ENCODE measurements around the gene R3HDM2.
"Not testable (repeated sequence)": the region's sequence is repeated elsewhere in the genome, so short reads cannot be mapped to it uniquely, and the experiment has no call there.

The R3HDM2 gene

GRCh38 chr12:57329219-57329618 is 101.6 kb downstream of the R3HDM2 start:
- DNase-seq (ENCODE audit: low read depth), result no peak

DNA sequence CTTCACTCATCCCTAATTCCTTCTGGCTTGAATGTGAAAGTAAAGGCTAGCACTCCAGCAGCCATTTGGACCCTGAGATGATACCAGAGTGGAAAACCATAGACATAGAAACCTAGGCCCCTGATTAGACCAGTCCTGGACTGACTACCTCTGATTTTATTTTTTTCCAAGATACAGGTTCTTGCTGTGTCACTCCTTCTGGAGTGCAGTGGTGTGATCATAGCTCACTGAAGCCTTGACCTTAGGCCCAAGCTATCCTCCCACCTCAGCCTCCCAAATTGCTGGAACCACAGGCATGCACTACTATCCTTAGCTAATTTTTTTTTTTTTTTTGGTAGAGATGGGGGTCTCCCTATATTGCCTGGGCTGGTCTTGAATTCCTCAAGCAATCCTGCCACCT is 105.4 kb downstream of the R3HDM2 start:
- DNase-seq (ENCODE audit: low read depth), result no peak

- DNase-seq (ENCODE audit: low read depth), result no peak
These were observed 107.4 kb downstream of the R3HDM2 start for GRCh38 chr12:57323416-57323815.

GRCh38 chr12:57320639-57321038 is 110.2 kb downstream of the R3HDM2 start:
- DNase-seq (ENCODE audit: low read depth), result no peak

DNA sequence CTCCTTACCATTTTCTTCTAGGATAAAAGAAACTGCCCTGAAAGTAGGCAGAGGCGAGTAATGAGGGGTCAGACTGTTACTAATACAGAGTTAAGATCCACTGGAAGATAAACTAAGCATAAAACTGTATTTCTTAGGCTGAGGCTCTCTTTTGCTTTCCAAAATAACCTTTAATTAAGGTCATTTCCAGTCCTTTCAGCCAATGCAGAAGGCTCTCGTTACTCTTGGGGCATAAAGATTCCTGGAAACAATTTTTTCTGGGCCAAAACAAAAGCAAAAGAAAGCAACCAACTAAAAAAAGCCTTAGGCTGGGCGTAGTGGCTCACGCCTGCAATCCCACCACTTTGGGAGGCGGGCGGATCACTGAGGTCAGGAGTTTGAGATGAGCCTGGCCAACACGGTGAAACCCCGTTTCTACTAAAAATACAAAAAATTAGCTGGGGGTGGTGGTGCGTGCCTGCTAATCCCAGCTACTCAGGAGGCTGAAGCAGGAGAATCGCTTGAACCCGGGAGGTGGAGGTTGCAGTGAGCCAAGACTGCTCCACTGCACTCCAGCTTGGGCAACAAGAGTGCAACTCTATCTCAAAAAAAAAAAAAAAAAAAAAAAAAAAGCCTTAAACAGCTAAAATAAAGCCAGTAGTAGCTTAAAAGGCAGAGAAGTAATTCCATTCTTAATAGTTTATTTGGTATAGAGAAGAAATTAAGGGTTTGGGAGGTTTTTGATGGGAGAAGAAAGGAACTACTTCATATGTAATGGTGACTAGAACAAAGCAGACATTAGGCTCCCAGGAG is 111.0 kb downstream of the R3HDM2 start:
- no peak for DNase-seq (ENCODE audit: low read depth)

DNA sequence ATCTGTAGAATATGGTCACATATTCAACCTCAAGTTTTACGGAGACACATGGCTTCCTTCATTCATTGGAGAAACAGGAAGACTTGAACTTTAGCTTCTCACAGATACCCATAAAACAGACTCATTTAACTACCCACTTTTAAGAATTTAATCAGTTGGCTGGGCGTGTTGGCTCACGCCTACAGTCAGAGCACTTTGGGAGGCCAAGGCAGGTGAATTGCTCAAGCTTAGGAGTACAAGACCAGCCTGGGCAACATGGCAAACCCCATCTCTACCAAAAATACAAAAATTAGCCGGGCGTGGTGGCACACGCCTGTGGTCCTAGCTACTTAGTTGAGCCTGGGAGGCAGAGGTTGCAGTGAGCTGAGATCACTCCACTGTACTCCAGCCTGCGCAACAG is 115.2 kb downstream of the R3HDM2 start:
- DNase-seq (ENCODE audit: low read depth), result no peak

- not testable (repeated sequence) for DNase-seq (ENCODE audit: low read depth)
These were observed 118.6 kb downstream of the R3HDM2 start for GRCh38 chr12:57312287-57312686.

- DNase-seq (ENCODE audit: low read depth), result no peak
These were observed 121.4 kb downstream of the R3HDM2 start for GRCh38 chr12:57309420-57309819.

- no peak for DNase-seq (ENCODE audit: low read depth)
These were observed 129.8 kb downstream of the R3HDM2 start for GRCh38 chr12:57300961-57301584.

- DNase-seq (ENCODE audit: low read depth), result no peak
These were observed 131.3 kb downstream of the R3HDM2 start for GRCh38 chr12:57299514-57300016.

GRCh38 chr12:57296291-57296690 is 134.6 kb downstream of the R3HDM2 start:
- DNase-seq (ENCODE audit: low read depth), result no peak

DNA sequence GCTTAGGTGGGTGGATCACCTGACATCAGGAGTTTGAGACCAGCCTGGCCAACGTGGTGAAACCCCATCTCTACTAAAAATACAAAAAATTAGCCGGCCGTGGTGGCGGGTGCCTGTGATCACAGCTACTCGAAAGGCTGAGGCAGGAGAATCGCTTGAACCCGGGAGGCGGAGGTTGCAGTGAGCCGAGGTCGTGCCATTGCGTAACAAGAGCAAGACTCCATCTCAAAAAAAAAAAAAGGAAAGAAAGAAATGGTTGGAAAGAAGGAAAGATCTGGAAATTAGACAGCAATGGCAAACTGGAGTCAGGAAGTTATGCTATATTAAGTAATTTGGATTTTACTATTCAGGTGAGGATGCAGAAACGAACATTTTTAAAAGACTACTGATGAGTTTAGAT is 148.8 kb downstream of the R3HDM2 start:
- not testable (repeated sequence) for DNase-seq (ENCODE audit: low read depth)

GRCh38 chr12:57280211-57281062 is 150.4 kb downstream of the R3HDM2 start:
- DNase-seq (ENCODE audit: low read depth), result peak; percentile 65

- DNase-seq (ENCODE audit: low read depth), result no peak
These were observed 152.1 kb downstream of the R3HDM2 start for GRCh38 chr12:57278465-57279381.

GRCh38 chr12:57276935-57277563 is 153.8 kb downstream of the R3HDM2 start:
- no peak for DNase-seq (ENCODE audit: low read depth)

DNA sequence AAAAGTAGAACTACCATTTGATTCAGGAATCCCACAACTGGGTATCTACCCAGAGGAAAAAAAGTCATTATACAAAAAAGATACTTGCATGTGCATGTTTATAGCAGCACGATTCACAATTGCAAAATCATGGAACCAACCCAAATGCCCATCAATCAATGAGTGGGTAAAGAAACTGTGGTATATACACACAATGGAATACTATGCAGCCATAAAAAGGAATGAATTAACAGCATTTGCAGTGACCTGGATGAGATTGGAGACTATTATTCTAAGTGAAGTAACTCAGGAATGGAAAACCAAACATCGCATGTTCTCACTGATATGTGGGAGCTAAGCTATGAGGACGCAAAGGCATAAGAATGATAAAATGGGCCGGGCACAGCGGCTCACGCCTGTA is 154.6 kb downstream of the R3HDM2 start:
- not testable (repeated sequence) for DNase-seq (ENCODE audit: low read depth)

DNA sequence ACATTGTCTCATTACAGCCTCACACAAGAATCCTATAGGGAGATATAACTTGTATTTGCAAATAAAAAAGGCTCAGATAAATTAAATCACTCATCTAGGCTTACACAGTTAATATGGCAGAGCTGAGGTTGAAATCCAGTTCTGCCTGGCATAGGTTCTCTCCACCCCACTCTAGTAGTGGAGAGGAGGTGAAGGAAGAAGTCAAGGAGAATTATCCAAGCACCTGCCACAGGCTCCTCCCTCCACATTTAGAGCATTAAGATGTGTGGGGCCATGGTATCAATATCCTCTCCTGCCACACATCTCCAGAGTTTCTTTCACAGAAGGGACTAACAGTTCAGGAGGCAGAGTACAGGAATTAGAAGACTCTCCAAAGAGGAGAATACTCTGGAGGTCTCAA is 157.3 kb downstream of the R3HDM2 start:
- no peak for DNase-seq (ENCODE audit: low read depth)

- no peak for DNase-seq (ENCODE audit: low read depth)
These were observed 158.3 kb downstream of the R3HDM2 start for GRCh38 chr12:57272337-57273151.

- DNase-seq (ENCODE audit: low read depth), result no peak
These were observed 159.8 kb downstream of the R3HDM2 start for GRCh38 chr12:57270966-57271470.

GRCh38 chr12:57268264-57268663 is 162.6 kb downstream of the R3HDM2 start:
- peak; percentile 47 for DNase-seq (ENCODE audit: low read depth)

All from activated T-cell treated with anti-CD3 and anti-CD28 coated beads for 48 hours (primary cell).